Activated CD8-positive, alpha-beta memory T cell treated with anti-CD3 and anti-CD28 coated beads, Interleukin-2, amount 50 U/mL, for 24 hours (primary cell): ENCODE results near the gene PELI2.

Experiments
- DNase-seq: peaks from one replicate; pipeline ENCODE4 v3.0.0-alpha.2; 2020; ENCODE audit errors: extremely low read depth

Gene PELI2

DNA sequence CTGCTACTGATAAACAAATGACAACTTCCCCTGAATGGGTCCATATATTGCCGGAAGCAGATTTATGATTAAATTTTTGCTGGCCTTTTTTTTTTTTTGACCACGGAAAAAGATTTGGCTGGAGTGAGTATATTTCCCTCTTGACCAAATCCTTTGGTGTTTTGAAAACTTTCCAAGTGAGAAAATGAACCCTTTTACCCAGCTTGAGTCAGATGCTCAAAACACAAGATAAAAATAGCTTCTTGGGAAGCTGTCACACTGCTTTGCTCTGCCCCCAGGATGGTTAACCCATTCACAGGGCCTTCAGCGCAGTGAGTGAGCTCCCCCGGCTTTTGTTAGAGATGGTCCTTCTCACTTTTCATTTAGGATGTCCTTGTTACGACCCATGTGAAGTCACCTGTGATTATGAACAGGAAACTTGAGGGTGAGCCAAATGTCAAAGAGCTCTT is 224.3 kb downstream of the PELI2 start:
- no peak for DNase-seq

DNA sequence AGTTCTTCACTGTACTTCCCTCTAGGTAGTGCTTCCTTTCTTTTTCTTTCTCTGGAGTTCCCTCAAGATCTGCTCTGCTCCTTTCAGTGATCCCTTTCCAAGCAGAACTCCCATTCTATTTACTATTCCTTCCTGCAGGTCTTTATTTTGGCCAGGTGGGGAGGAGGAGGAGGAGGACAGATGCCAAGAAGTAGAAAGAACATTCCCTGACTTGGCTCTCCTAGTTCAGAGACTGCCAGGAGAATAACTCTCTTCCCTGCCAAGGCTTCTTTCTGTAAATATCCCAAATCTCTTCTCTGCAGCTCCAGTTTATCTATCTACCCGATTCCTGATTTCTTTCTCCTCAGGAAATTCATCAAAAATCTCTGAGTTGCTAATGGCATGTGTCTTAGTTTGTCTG is 231.7 kb downstream of the PELI2 start:
- DNase-seq: no peak
